ENCODE results near the gene HCRTR1. TPM values are rescaled to one million over a fixed set of nuclear protein-coding genes. Genes with fewer than 3 reads are reported as not detected.
A peak's percentile ranks its signal among the peaks of the same experiment; 100 is the strongest.

The HCRTR1 gene
- total RNA-seq, 4 donors from 2014 or later: 1.6 TPM; not detected in 3

DNA sequence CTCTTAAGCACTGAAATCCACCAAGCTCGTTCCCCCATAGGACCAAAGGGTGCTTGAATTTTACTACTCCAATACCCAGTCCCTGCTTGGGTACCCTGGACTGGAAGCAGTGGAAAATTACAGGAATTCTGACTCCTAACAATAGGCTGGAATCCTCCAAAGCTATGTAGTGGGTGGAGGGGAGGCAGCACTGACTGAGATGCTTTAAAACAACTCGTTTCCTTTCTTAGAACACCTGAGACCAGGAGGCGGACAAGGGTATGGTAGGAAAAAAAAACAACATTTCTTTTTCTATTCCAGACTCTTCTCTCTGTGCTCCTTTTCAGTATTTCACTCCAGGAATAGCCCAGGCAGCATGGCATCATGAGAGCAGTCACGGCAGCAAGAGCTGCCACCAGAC, 24.9 kb downstream of the HCRTR1 start:
- ATAC-seq (ENCODE audit: low FRiP score): no peak
- TF ChIP-seq, protein P1, sequence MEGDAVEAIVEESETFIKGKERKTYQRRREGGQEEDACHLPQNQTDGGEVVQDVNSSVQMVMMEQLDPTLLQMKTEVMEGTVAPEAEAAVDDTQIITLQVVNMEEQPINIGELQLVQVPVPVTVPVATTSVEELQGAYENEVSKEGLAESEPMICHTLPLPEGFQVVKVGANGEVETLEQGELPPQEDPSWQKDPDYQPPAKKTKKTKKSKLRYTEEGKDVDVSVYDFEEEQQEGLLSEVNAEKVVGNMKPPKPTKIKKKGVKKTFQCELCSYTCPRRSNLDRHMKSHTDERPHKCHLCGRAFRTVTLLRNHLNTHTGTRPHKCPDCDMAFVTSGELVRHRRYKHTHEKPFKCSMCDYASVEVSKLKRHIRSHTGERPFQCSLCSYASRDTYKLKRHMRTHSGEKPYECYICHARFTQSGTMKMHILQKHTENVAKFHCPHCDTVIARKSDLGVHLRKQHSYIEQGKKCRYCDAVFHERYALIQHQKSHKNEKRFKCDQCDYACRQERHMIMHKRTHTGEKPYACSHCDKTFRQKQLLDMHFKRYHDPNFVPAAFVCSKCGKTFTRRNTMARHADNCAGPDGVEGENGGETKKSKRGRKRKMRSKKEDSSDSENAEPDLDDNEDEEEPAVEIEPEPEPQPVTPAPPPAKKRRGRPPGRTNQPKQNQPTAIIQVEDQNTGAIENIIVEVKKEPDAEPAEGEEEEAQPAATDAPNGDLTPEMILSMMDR (IDR thresholded peaks at IDR 0.05): no peak
- no peak for DNase-seq (ENCODE audit: low spot score)

DNA sequence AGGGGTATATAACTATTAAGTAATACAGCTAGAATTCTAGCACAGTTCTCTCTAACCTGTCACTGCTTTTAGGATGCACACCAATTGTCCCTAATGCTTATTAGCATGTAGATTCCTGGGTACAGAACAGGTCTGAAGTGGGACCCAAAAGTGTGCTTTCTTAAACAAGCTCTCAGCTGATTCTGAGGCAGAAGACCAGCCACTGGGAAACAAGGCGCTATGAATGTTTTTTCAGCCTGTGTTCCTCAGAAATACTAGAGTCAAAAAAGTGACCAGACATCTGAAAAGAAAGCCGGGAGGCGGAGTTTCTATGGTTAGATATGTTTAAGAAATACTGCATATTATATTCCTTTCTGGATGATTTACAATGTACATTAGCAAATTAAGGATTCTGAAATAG, 25.4 kb downstream of the HCRTR1 start:
- ATAC-seq (ENCODE audit: low FRiP score) (no peak), DNase-seq (ENCODE audit: low spot score) (no peak)
- TF ChIP-seq, protein P1 (IDR thresholded peaks at IDR 0.05): no peak

DNA sequence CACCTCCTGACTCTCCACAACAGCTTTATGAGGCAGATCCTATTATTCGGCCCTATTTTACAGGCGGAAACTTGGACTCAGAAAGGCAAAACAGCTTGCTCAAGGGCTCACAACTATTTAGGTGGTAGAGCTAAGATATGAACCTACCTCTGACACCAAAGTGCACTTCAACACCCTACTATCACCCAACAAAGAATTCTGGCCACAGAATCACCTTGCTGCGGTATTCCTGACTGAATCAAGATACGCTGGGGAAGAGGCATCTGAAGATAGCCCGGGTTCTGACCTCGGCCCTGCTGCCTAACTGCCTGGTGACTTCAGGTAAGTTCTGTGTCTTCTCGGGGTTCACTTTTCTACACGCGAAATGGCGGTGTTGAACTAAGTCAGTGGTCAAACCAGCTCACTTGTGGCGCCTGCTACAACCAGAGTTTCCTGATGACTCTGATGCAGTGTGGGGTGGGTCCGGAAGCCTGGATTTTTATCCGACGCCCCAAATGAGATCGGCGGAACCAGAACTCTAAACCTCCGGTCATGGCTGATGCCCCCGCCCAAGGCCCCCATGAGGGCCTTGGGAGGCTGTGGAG, 26.6 kb downstream of the HCRTR1 start:
- TF ChIP-seq, protein P1 (IDR thresholded peaks at IDR 0.05): no peak
- DNase-seq (ENCODE audit: low spot score): no peak
- peak; percentile 24 for ATAC-seq (ENCODE audit: low FRiP score)

DNA sequence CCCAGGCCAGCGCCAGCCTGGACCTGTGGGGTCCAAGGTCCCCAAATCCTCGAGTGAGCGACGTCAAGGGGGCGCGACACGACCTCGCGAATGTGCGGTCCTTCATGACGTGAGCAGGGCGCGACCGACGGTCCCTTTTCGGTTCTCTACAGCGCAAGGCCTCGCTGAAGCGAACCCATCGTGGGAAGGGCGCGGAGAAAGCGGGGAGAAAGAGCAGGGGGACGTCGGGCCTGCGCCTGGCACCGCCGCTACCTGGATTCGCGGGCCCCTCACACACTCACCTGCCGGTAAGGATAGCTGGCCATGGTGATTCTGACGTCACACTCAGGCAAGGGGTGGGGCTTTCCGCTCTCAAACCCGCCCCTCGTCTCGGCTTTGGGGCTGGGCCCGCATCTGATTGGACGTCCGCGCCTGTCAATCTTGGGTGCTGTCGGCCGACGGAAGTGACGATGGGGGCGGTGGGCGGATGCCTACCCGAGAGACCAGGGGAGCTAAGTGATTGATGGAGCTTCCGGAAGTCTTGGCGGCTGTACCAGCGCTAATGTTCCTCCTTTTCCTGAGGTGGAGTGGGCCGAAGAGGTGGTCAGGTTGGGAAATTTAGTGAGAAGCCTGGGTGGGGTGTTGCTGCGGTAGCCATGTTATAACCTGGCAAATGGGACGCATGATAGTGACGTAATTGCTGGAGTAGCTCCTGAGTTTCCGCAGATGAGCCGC, 27.2 kb downstream of the HCRTR1 start, which contains the start of gene PEF1:
TSS of gene PEF1 (minus strand) at position 317 of the 714 bp plus-strand sequence. CDS start at position 305, 12 bp downstream.
- TF ChIP-seq, protein P1 (IDR thresholded peaks at IDR 0.05): no peak
- ATAC-seq (ENCODE audit: low FRiP score) (peak; percentile 89), DNase-seq (ENCODE audit: low spot score) (peak; percentile 98)

DNA sequence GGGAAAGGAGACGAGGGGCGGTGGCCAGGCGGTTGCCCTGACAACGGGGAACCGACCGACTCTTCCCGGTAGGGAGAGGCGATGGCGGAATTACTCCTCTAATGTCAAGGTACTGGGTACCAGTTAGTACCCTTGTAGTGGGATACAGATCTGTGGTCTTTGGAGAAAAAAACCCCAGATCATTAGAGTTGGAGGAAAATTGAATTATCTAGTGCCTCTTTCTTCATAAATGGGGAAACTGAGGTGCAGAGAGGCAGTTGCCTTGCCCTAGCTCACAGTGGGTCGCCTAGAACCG, 27.7 kb downstream of the HCRTR1 start:
- TF ChIP-seq, protein P1 (IDR thresholded peaks at IDR 0.05): no peak
- DNase-seq (ENCODE audit: low spot score) (no peak), ATAC-seq (ENCODE audit: low FRiP score) (no peak)

DNA sequence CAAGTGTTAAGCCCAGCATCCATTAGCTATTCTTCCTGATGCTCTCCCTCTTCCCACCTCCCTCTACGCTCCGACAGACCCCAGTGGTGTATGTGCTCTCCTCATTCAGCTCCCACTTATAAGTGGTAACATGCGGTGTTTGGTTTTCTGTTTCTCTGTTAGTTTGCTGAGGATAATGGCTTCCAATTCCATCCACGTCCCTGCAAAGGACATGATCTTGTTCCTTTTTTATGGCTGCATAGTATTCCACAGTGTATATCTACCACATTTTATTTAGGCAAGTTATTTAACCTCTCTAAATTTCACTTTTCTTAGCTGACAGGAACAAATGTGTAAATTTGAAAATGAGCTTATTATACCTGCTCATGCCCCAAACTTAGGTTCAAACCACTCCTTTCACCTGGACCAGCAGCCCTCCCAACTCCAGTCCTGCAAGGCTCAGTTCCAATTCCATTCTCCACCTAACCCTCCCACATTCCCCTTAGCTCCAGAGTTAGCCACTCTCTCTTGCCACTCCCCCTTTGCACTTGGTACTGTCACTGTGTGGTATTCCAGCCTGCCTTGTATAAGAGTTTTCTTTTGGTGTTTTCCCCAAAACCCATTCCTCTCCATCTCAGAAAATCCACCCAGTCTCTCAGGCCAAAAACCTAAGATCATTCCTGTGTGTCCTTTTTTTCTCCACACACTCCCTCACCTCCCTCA, 28.9 kb downstream of the HCRTR1 start:
- ATAC-seq (ENCODE audit: low FRiP score): no peak
- TF ChIP-seq, protein P1 (IDR thresholded peaks at IDR 0.05): no peak
- DNase-seq (ENCODE audit: low spot score): no peak

All from omental fat pad (tissue), 4 donors.